Astrocyte (in vitro differentiated cells and primary cell): ENCODE results near the gene MED13. TPM values are rescaled to one million over a fixed set of nuclear protein-coding genes. Genes with fewer than 3 reads are reported as not detected.

Experiments used
- DNase-seq: peaks from one replicate; pipeline ENCODE4 v3.0.0-alpha.2; 2010; ENCODE audit warnings: low read depth
- FAIRE-seq: peaks from 2 replicates; lab custom pipeline; 2011; peaks lifted over from hg19 to GRCh38; lab: Jason Lieb, UNC
- H2AFZ ChIP-seq: 2 replicates; pipeline ENCODE4 v1.6.0; 2012; ENCODE audit warnings: low read depth, low read length, inconsistent platforms
- H3K27ac ChIP-seq: 2 replicates; pipeline ENCODE4 v1.5.1; 2011; ENCODE audit warnings: low read depth, low read length, inconsistent platforms
- H3K27me3 ChIP-seq: 2 replicates; pipeline ENCODE4 v1.6.0; 2011; ENCODE audit warnings: low read length, inconsistent platforms; ENCODE audit not compliant: insufficient read depth
- H3K36me3 ChIP-seq: 2 replicates; pipeline ENCODE4 v1.5.1; 2011; ENCODE audit warnings: low read length, inconsistent platforms; ENCODE audit not compliant: insufficient read depth
- H3K4me1 ChIP-seq: 2 replicates; pipeline ENCODE4 v1.5.1; 2011; ENCODE audit warnings: low read length, inconsistent platforms; ENCODE audit not compliant: insufficient read depth
- H3K4me2 ChIP-seq: 2 replicates; pipeline ENCODE4 v1.6.0; 2012; ENCODE audit warnings: low read length, inconsistent platforms
- H3K4me3 ChIP-seq: 2 replicates; pipeline ENCODE4 v1.5.1; 2011; ENCODE audit warnings: low read depth, mild to moderate bottlenecking, low read length, inconsistent platforms; ENCODE audit not compliant: insufficient read depth
- H3K79me2 ChIP-seq: 2 replicates; pipeline ENCODE4 v1.6.0; 2012; ENCODE audit warnings: mild to moderate bottlenecking, low read length, inconsistent platforms; ENCODE audit not compliant: insufficient read depth
- H3K9ac ChIP-seq: 2 replicates; pipeline ENCODE4 v1.6.0; 2012; ENCODE audit warnings: mild to moderate bottlenecking, low read length, inconsistent platforms
- H3K9me3 ChIP-seq: 2 replicates; pipeline ENCODE4 v1.5.1; 2012; ENCODE audit warnings: low read depth, mild to moderate bottlenecking, low read length, inconsistent platforms; ENCODE audit not compliant: insufficient read depth
- H4K20me1 ChIP-seq: 2 replicates; pipeline ENCODE4 v1.6.0; 2012; ENCODE audit warnings: low read length, inconsistent platforms; ENCODE audit not compliant: insufficient read depth
- H3K27ac Mint-ChIP-seq: one replicate; pipeline ENCODE4 v1.8.0; 2021; ENCODE audit warnings: mild to moderate bottlenecking, mixed read lengths; ENCODE audit not compliant: unreplicated experiment
- H3K27me3 Mint-ChIP-seq: one replicate; pipeline ENCODE4 v1.8.0; 2021; ENCODE audit warnings: low read depth, mixed read lengths; ENCODE audit not compliant: unreplicated experiment
- H3K36me3 Mint-ChIP-seq: one replicate; pipeline ENCODE4 v1.8.0; 2021; ENCODE audit warnings: low read depth, mixed read lengths; ENCODE audit not compliant: unreplicated experiment
- H3K4me1 Mint-ChIP-seq: one replicate; pipeline ENCODE4 v1.8.0; 2021; ENCODE audit warnings: low read depth, mixed read lengths; ENCODE audit not compliant: unreplicated experiment
- H3K4me3 Mint-ChIP-seq: one replicate; pipeline ENCODE4 v1.8.0; 2021; ENCODE audit warnings: mild to moderate bottlenecking, moderate library complexity, mixed read lengths; ENCODE audit not compliant: unreplicated experiment
- H3K9me3 Mint-ChIP-seq: one replicate; pipeline ENCODE4 v1.8.0; 2021; ENCODE audit warnings: mild to moderate bottlenecking, mixed read lengths; ENCODE audit not compliant: unreplicated experiment
- CTCF ChIP-seq: IDR thresholded peaks from 2 replicates; pipeline ENCODE4 v1.5.1; 2011; ENCODE audit warnings: low read depth, mild to moderate bottlenecking, inconsistent platforms, low read length, moderate library complexity; ENCODE audit not compliant: insufficient read depth
- EZH2 ChIP-seq: IDR thresholded peaks from 2 replicates; pipeline ENCODE4 v1.6.1; 2012; ENCODE audit warnings: mild to moderate bottlenecking, low read length, inconsistent platforms; ENCODE audit not compliant: insufficient read depth
- total RNA-seq: library from RNA; stranded (reverse); gene quantifications from 2 replicates; pipeline ENCODE4 v1.2.1, GENCODE V29; 2021

The MED13 gene
- total RNA-seq, 1 donor from 2014 or later, result 55.0 TPM

- H3K27me3 ChIP-seq, result no peaks in the 10 kb centered on the region
- FAIRE-seq, result no peak
These were observed 118.7 kb downstream of the MED13 start for GRCh38 chr17:61946359-61946758.

DNA sequence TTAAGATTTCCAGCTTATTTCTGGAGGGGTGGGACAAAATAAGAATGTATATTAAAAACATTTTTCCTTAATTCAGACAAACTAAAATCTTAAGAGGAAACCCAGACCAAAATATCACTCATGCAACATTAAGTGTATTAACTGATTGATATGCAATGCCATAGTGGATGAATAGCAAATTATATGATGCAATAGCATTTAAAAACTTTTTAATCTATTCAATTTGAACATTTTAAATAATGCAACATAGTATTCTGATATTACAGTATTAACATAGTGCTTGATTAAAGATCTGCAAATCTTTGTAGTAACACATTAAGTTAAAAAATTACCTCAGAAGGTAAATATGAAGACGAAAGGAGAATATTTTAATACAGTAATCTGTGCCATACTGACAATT is 122.0 kb downstream of the MED13 start:
- Mint-ChIP-seq H3K4me3 (no peak overlapping the region), H3K4me1 (no peaks in the 10 kb centered on the region), H3K36me3 (no peaks in the 10 kb centered on the region), H3K27ac (no peak overlapping the region), H3K27me3 (no peaks in the 10 kb centered on the region), H3K9me3 (no peaks in the 10 kb centered on the region)
- no peaks in the 10 kb centered on the region for H3K4me1 ChIP-seq
- H3K4me3 ChIP-seq, result no peak overlapping the region
- no peak overlapping the region for H3K27ac ChIP-seq
- TF ChIP-seq EZH2, result no peak
- no peak for TF ChIP-seq CTCF
- H3K36me3 ChIP-seq, result peaks cover 22% of the 10 kb centered on the region
- no peak for FAIRE-seq
- no peak overlapping the region for H3K4me2 ChIP-seq
- no peak for DNase-seq
- no peaks in the 10 kb centered on the region for H3K79me2 ChIP-seq
- no peaks in the 10 kb centered on the region for H3K9me3 ChIP-seq
- H3K27me3 ChIP-seq, result no peaks in the 10 kb centered on the region
- H2AFZ ChIP-seq, result no peak overlapping the region
- H3K9ac ChIP-seq, result no peak overlapping the region
- H4K20me1 ChIP-seq, result peaks cover 5% of the 10 kb centered on the region

More at GRCh38 chr17:61946359-61946758, 118.7 kb downstream of the MED13 start:
- H3K36me3 Mint-ChIP-seq, result peaks cover 1% of the 10 kb centered on the region
- peaks cover 43% of the 10 kb centered on the region for H3K36me3 ChIP-seq
- H3K79me2 ChIP-seq, result no peaks in the 10 kb centered on the region
- peaks cover 5% of the 10 kb centered on the region for H4K20me1 ChIP-seq
- H3K4me3 ChIP-seq, result no peak overlapping the region
- no peaks in the 10 kb centered on the region for H3K9me3 ChIP-seq
- H3K27me3 Mint-ChIP-seq, result no peaks in the 10 kb centered on the region
- H3K27ac Mint-ChIP-seq, result no peak overlapping the region
- no peak overlapping the region for H2AFZ ChIP-seq
- no peak overlapping the region for H3K27ac ChIP-seq
- no peaks in the 10 kb centered on the region for H3K9me3 Mint-ChIP-seq
- DNase-seq, result no peak
- H3K9ac ChIP-seq, result no peak overlapping the region
- H3K4me3 Mint-ChIP-seq, result no peak overlapping the region
- TF ChIP-seq CTCF (no peak), EZH2 (no peak)
- no peaks in the 10 kb centered on the region for H3K4me1 Mint-ChIP-seq
- H3K4me1 ChIP-seq, result no peaks in the 10 kb centered on the region
- H3K4me2 ChIP-seq, result no peak overlapping the region

DNA sequence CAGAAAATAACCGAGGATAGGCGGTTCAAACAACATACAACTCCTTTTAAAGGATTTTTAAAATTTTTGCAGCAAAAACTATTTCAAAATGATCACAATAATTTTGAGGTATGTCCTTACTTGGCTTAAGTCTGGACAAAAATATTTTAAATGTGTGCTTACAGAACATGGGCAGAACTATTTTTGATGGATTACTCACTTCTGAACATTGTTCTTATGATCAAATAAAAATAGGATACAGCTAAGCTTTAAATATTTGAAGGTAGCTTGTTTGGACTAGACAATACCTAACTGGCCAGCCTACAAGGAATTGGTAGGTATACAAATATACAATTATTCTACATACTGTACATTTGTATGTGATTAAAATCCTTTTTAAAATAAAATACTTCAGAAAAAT is 123.0 kb downstream of the MED13 start:
- peaks cover 5% of the 10 kb centered on the region for H4K20me1 ChIP-seq
- Mint-ChIP-seq H3K27me3 (no peaks in the 10 kb centered on the region), H3K4me3 (no peak overlapping the region), H3K4me1 (no peaks in the 10 kb centered on the region), H3K27ac (no peak overlapping the region), H3K9me3 (no peaks in the 10 kb centered on the region), H3K36me3 (no peaks in the 10 kb centered on the region)
- H3K9me3 ChIP-seq, result no peaks in the 10 kb centered on the region
- H2AFZ ChIP-seq, result no peak overlapping the region
- no peak overlapping the region for H3K4me3 ChIP-seq
- FAIRE-seq, result no peak
- H3K4me1 ChIP-seq, result no peaks in the 10 kb centered on the region
- no peaks in the 10 kb centered on the region for H3K27me3 ChIP-seq
- no peaks in the 10 kb centered on the region for H3K79me2 ChIP-seq
- H3K4me2 ChIP-seq, result no peak overlapping the region
- TF ChIP-seq CTCF, result no peak
- no peak for DNase-seq
- no peak overlapping the region for H3K27ac ChIP-seq
- no peak overlapping the region for H3K9ac ChIP-seq
- H3K36me3 ChIP-seq, result peaks cover 20% of the 10 kb centered on the region
